ENCODE measurements around the gene SLC2A4.

The SLC2A4 gene

DNA sequence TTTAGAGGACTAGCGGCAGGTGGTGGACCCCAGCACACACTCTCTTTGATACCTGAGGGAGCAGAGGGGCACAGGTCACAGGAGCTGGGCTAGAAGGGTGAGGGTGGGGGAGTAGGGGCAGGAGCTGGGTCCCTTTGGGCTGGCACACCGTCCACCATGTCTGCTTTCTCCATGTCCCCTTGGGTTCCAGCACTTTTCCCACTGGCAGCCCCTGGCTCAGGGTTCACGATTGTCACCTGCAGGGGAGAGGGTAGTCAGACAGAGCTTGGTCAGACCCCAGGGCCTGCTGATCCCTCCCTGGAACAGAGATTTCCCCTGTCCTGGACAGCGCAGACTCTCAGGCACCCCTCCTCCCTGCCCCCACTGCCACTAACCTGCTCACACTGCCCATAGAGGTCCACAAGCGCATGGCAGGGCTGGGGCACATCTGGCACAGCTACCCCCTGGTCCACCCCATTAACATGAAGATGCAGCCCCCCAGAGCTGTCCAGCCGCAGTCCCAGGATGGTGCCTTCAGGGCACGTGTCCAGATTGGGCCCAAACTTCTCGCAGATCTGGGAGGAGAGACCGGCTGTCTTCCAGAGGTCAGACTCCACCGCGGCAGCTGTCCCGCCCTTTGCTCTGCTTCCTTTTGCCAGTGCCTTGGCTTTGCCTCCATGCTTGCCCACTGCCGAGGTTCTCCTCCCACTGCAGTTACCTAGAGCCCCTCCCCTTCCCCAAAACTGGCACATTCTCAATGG is 36.8 kb downstream of the SLC2A4 start:
- no peaks in the 10 kb centered on the region for H4K20me1 ChIP-seq (ENCODE audit: insufficient read depth)
- no peak overlapping the region for H3K4me2 ChIP-seq
- H3K36me3 ChIP-seq (ENCODE audit: insufficient read depth), result no peaks in the 10 kb centered on the region
- no peak overlapping the region for H3K27ac ChIP-seq
- H3K4me1 ChIP-seq (ENCODE audit: low read depth, poor library complexity, severe bottlenecking), result no peaks in the 10 kb centered on the region
- H3K9ac ChIP-seq, result no peak overlapping the region
- H3K27me3 ChIP-seq (ENCODE audit: insufficient read depth, low read depth), result no peaks in the 10 kb centered on the region
- H2AFZ ChIP-seq (ENCODE audit: low read depth), result no peak overlapping the region
- no peaks in the 10 kb centered on the region for H3K79me2 ChIP-seq (ENCODE audit: insufficient read depth, low read depth)
- no peak overlapping the region for H3K4me3 ChIP-seq (IDR thresholded peaks at IDR 0.05; ENCODE audit: insufficient read depth, low read depth, low read length)
- TF ChIP-seq CTCF (conservative IDR thresholded peaks at IDR 0.05; ENCODE audit: low read depth, low read length), result no peak

GRCh38 chr17:7321466-7321865 is 39.9 kb downstream of the SLC2A4 start:
- no peaks in the 10 kb centered on the region for H3K79me2 ChIP-seq (ENCODE audit: insufficient read depth, low read depth)
- H3K4me3 ChIP-seq (IDR thresholded peaks at IDR 0.05; ENCODE audit: insufficient read depth, low read depth, low read length), result no peak overlapping the region
- no peaks in the 10 kb centered on the region for H3K36me3 ChIP-seq (ENCODE audit: insufficient read depth)
- H3K27me3 ChIP-seq (ENCODE audit: insufficient read depth, low read depth), result no peaks in the 10 kb centered on the region
- no peaks in the 10 kb centered on the region for H4K20me1 ChIP-seq (ENCODE audit: insufficient read depth)
- no peak overlapping the region for H3K27ac ChIP-seq
- H3K9ac ChIP-seq, result no peak overlapping the region
- no peak overlapping the region for H3K4me2 ChIP-seq
- TF ChIP-seq CTCF (conservative IDR thresholded peaks at IDR 0.05; ENCODE audit: low read depth, low read length), result no peak
- H3K4me1 ChIP-seq (ENCODE audit: low read depth, poor library complexity, severe bottlenecking), result no peaks in the 10 kb centered on the region
- H2AFZ ChIP-seq (ENCODE audit: low read depth), result no peak overlapping the region

DNA sequence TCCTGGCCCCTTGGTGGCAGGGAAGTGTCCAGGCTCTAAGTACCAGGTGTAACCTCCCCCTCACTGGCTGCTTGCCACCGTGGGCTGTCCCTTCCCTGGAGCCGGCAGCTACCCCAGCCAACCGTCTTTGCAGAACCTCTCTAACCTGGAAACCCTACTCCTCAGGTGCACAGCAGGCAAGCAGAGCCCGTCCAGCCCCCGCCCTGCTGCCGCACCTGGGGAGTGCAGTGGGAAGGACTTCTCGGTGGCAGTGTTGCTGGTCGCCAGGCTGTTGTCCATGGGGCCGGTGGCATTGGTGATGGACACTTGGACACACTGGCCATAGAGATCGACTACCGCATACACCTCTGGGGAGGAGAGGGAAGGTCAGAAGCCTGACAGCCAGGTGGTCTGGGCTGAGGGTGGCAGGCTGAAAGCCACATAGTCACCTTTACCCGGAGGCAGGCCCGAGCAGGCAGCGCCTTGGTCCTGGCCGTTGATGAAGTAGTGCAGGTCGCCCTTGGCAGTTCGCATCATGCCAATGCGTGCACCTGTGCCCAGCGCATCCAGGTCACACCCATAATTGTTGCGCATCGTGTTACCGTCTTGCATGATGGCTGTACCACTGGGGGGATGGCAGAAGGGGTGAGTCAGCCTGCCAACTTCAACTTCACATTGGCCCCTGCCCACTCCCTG is 41.1 kb downstream of the SLC2A4 start:
- Histone ChIP-seq H3K4me3 (IDR thresholded peaks at IDR 0.05; ENCODE audit: insufficient read depth, low read depth, low read length) (no peak overlapping the region), H3K27ac (no peak overlapping the region), H3K36me3 (ENCODE audit: insufficient read depth) (no peaks in the 10 kb centered on the region)

DNA sequence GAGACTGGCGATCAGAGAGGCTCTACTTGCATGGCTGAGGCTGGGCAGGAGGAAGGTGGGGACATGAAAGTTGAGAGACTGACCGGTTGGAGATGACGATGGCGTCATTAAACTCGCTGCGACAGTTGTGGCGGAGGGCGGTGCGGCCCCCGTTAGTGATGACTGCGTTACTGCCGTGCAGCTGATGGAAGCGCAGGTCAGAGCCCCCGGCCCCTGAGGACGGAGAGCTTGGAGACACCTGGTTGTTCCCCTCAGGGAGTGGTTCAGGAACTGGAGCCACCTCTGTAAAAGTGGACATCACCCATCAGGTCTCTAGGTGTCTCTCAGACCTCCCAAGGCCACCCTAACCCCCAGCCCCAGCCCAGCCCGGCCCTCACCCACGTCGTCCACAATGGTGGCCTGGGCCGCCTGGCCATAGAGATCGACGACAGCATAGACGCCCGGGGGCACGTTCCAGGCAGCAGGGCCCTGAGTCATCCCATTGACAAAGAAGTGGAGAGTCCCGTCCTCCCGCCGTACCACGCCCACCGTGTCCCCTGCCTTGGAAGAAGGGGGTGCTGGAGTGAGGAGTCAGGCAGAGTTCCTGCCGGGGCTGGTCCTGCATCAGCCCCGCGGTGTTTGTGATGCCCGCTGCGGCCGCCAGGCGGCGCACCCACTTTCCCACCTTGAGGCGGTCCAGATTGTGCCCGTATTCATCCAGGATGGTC is 42.4 kb downstream of the SLC2A4 start:
- Histone ChIP-seq H3K36me3 (ENCODE audit: insufficient read depth) (no peaks in the 10 kb centered on the region), H3K79me2 (ENCODE audit: insufficient read depth, low read depth) (no peaks in the 10 kb centered on the region), H3K4me1 (ENCODE audit: low read depth, poor library complexity, severe bottlenecking) (no peaks in the 10 kb centered on the region), H2AFZ (ENCODE audit: low read depth) (no peak overlapping the region), H3K4me2 (no peak overlapping the region), H3K27ac (no peak overlapping the region), H3K27me3 (ENCODE audit: insufficient read depth, low read depth) (no peaks in the 10 kb centered on the region), H4K20me1 (ENCODE audit: insufficient read depth) (no peaks in the 10 kb centered on the region), H3K4me3 (IDR thresholded peaks at IDR 0.05; ENCODE audit: insufficient read depth, low read depth, low read length) (no peak overlapping the region), H3K9ac (no peak overlapping the region)
- TF ChIP-seq CTCF (conservative IDR thresholded peaks at IDR 0.05; ENCODE audit: low read depth, low read length), result no peak

More for the DNA sequence above, 41.1 kb downstream of the SLC2A4 start:
- TF ChIP-seq CTCF (conservative IDR thresholded peaks at IDR 0.05; ENCODE audit: low read depth, low read length), result no peak
- Histone ChIP-seq H3K4me2 (no peak overlapping the region), H3K4me1 (ENCODE audit: low read depth, poor library complexity, severe bottlenecking) (no peaks in the 10 kb centered on the region), H4K20me1 (ENCODE audit: insufficient read depth) (no peaks in the 10 kb centered on the region), H3K9ac (no peak overlapping the region), H3K27me3 (ENCODE audit: insufficient read depth, low read depth) (no peaks in the 10 kb centered on the region), H2AFZ (ENCODE audit: low read depth) (no peak overlapping the region), H3K79me2 (ENCODE audit: insufficient read depth, low read depth) (no peaks in the 10 kb centered on the region)
